T follicular helper cell (primary cell): ENCODE data around the gene RPS6KA3.
"Not testable (repeated sequence)": the region's sequence is repeated elsewhere in the genome, so short reads cannot be mapped to it uniquely, and the experiment has no call there.

ENCODE experiments used
- DNase-seq: peaks from one replicate; pipeline ENCODE4 v3.0.0-alpha.2; 2020; ENCODE audit warnings: low read depth

Gene RPS6KA3

GRCh38 chrX:20218836-20219505, 47.7 kb downstream of the RPS6KA3 start:
- DNase-seq = no peak

- DNase-seq = no peak
Observed at GRCh38 chrX:20217906-20218305, 48.8 kb downstream of the RPS6KA3 start.

- no peak for DNase-seq
Observed at GRCh38 chrX:20217271-20217670, 49.4 kb downstream of the RPS6KA3 start.

GRCh38 chrX:20215565-20215964, 51.1 kb downstream of the RPS6KA3 start:
- DNase-seq = no peak

- no peak for DNase-seq
Observed at GRCh38 chrX:20212486-20213089, 54.1 kb downstream of the RPS6KA3 start.

GRCh38 chrX:20211261-20211786, 55.4 kb downstream of the RPS6KA3 start:
- DNase-seq = no peak

GRCh38 chrX:20205927-20206708, 60.6 kb downstream of the RPS6KA3 start:
- DNase-seq = no peak

- no peak for DNase-seq
Observed at GRCh38 chrX:20204351-20204750, 62.4 kb downstream of the RPS6KA3 start.

GRCh38 chrX:20197641-20198210, 69.0 kb downstream of the RPS6KA3 start:
- DNase-seq = no peak

GRCh38 chrX:20189171-20189570, 77.5 kb downstream of the RPS6KA3 start:
- no peak for DNase-seq

GRCh38 chrX:20181598-20182329, 84.9 kb downstream of the RPS6KA3 start:
- DNase-seq = no peak

GRCh38 chrX:20177093-20177492, 89.6 kb downstream of the RPS6KA3 start:
- no peak for DNase-seq

GRCh38 chrX:20173856-20174255, 92.9 kb downstream of the RPS6KA3 start:
- no peak for DNase-seq

- no peak for DNase-seq
Observed at GRCh38 chrX:20173313-20173712, 93.4 kb downstream of the RPS6KA3 start.

GRCh38 chrX:20171887-20172286, 94.8 kb downstream of the RPS6KA3 start:
- DNase-seq = no peak

- DNase-seq = not testable (repeated sequence)
Observed at GRCh38 chrX:20162516-20162915, 104.2 kb downstream of the RPS6KA3 start.

- DNase-seq = no peak
Observed at GRCh38 chrX:20159797-20160385, 106.8 kb downstream of the RPS6KA3 start.

GRCh38 chrX:20151689-20152088, 115.0 kb downstream of the RPS6KA3 start:
- no peak for DNase-seq

GRCh38 chrX:20149326-20149725, 117.4 kb downstream of the RPS6KA3 start:
- DNase-seq = no peak

GRCh38 chrX:20147561-20147960, 119.1 kb downstream of the RPS6KA3 start:
- DNase-seq = no peak

GRCh38 chrX:20144491-20144890, 122.2 kb downstream of the RPS6KA3 start:
- no peak for DNase-seq
